Measurements from ENCODE around the gene KRT15.
A peak's percentile ranks its signal among the peaks of the same experiment; 100 is the strongest.

The KRT15 gene

DNA sequence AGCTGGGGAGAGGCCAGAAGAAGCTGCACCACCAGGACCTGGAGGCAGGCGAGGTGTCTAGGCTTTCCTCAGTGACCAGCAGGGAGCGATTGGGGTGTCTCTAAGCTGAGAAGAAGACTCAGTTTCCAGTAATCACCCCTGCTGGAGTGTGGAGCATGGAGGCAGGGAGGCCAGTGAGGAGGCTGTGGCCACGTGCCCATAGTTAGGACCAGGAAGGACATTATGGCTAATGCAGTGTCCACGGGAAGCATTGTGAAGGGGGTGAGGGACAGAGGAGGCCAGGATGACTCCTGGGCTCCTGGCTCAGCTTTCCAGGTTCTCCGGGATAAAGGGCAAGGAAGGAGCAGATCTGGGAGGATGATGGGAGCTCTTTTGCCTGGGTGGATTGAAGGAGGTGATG, 19.0 kb downstream of the KRT15 start:
- DNase-seq (ENCODE audit: low read depth): no peak
- TF ChIP-seq, protein P1, sequence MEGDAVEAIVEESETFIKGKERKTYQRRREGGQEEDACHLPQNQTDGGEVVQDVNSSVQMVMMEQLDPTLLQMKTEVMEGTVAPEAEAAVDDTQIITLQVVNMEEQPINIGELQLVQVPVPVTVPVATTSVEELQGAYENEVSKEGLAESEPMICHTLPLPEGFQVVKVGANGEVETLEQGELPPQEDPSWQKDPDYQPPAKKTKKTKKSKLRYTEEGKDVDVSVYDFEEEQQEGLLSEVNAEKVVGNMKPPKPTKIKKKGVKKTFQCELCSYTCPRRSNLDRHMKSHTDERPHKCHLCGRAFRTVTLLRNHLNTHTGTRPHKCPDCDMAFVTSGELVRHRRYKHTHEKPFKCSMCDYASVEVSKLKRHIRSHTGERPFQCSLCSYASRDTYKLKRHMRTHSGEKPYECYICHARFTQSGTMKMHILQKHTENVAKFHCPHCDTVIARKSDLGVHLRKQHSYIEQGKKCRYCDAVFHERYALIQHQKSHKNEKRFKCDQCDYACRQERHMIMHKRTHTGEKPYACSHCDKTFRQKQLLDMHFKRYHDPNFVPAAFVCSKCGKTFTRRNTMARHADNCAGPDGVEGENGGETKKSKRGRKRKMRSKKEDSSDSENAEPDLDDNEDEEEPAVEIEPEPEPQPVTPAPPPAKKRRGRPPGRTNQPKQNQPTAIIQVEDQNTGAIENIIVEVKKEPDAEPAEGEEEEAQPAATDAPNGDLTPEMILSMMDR (conservative IDR thresholded peaks at IDR 0.05; ENCODE audit: control insufficient read depth, insufficient read depth, low read depth, low read length): no peak
- H3K4me3 ChIP-seq (ENCODE audit: control insufficient read depth, low read depth, low read length): no peak overlapping the region

DNA sequence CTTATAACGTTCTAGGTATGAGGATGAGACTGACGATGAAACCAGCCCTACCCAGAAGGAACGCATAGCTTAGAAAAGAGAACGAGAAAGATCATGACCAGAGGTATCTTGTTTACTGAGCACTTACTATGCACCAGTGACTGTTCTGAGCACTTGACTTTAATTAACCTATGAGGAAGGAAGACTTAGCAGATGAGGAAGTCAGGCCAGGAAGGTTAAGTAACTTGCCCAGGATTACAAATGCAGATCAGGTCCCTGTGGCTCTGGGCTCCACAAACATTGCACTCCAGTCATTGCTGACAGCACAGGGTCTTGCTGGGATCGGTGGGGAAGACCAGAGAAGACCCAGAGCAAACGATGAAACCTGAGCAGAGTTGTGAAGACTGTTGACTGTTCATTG, 20.4 kb downstream of the KRT15 start:
- TF ChIP-seq, protein P1 (conservative IDR thresholded peaks at IDR 0.05; ENCODE audit: control insufficient read depth, insufficient read depth, low read depth, low read length): no peak
- no peak overlapping the region for H3K4me3 ChIP-seq (ENCODE audit: control insufficient read depth, low read depth, low read length)
- DNase-seq (ENCODE audit: low read depth): peak; percentile 3

DNA sequence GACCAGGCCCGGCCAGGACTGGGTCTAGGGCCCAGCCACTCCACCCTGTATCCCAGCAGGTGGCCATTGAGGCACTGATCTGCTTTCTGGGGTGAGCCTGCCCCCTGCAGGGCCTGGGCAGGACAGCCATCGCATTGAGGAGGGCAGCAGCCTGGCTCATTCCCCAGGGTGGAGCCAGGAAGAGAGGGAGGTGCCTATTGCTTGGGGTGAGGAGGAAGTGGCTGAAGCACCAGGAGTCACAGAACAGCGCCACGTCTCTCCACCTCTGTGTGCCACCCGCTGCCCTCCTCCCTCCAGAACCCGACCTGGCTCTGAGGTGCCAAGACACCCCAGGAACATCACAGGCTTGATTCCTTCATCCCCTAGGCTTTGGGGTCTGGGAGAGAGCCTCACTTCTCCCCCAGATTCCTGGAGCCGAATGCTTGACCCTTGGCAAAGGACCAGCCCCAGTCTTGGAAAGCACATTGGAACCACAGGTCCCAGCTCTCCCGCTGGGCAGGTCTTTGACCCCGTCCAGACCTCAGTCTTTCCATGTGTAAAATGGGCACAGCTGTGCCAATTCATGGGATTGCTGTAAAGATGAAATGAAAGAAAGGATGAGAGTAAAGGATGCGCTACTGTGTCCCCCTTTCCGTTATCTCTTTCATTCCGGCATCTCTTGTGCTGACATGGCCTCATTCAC, 21.7 kb downstream of the KRT15 start:
- DNase-seq (ENCODE audit: low read depth): peak; percentile 80
- H3K4me3 ChIP-seq (ENCODE audit: control insufficient read depth, low read depth, low read length): no peak overlapping the region
- TF ChIP-seq, protein P1 (conservative IDR thresholded peaks at IDR 0.05; ENCODE audit: control insufficient read depth, insufficient read depth, low read depth, low read length): peak; percentile 84

DNA sequence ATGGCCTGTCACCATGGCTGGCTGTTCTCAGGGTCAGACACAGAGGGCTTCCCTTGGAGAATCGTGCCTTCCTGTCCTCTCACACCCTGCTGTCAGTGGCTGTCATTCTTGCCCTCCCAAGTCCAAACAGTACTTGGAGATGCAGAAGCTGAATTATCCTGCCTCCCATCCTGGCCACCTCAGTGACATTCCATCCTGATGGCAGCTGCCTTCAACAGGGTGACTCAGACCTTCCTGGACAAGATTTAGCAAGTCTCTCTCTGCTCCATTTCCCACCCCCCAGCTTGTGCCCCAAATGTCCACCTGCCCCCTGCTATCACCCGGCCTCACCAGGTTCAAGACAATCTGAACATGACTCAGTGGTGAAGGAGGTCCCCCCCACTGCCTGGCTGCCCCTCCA, 24.2 kb downstream of the KRT15 start:
- DNase-seq (ENCODE audit: low read depth): peak; percentile 17
- H3K4me3 ChIP-seq (ENCODE audit: control insufficient read depth, low read depth, low read length): no peak overlapping the region

DNA sequence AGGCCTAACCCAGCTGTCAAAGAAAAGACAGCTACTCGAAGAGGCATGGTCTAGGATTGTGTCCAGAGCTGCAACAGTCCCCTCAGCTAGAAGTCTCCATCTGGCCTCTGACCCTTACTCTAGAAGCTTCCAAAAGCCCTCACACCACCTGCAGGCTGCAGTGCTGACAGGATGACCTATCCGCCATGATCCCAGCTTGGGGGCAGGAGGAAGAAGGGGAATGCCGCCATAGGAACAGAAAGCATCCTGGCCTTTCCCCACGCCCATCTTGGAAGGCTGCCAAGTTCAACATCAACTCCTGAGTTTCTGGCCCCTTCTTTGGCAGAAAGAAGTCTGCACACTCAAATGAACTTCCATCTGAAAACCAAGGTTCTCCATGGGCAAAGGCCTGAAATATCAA, 25.9 kb downstream of the KRT15 start:
- no peak overlapping the region for H3K4me3 ChIP-seq (ENCODE audit: control insufficient read depth, low read depth, low read length)
- peak; percentile 35 for DNase-seq (ENCODE audit: low read depth)
- TF ChIP-seq, protein P1 (conservative IDR thresholded peaks at IDR 0.05; ENCODE audit: control insufficient read depth, insufficient read depth, low read depth, low read length): no peak

More for the DNA sequence above, 24.2 kb downstream of the KRT15 start:
- TF ChIP-seq, protein P1 (conservative IDR thresholded peaks at IDR 0.05; ENCODE audit: control insufficient read depth, insufficient read depth, low read depth, low read length): no peak

DNA sequence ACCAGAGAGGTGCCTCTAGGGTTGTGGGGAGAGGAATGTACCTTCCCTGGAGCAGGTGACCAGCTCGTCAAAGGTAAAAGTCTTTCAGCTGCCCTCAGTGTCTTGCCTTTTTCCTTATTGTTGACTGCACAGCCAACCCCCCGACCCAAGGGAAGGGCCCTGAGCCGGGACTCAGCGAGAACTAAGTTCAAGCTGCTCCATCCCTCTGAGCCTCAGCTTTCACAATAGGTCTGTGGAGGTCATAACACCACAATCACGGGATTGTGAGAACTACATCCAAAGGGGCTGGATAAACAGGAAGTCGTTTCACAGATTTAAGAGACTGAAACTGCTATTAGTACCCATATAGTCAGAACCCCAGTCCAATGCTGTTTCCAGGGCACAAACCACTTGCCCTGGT, 26.3 kb downstream of the KRT15 start:
- TF ChIP-seq, protein P1 (conservative IDR thresholded peaks at IDR 0.05; ENCODE audit: control insufficient read depth, insufficient read depth, low read depth, low read length): no peak
- DNase-seq (ENCODE audit: low read depth): peak; percentile 60
- H3K4me3 ChIP-seq (ENCODE audit: control insufficient read depth, low read depth, low read length): no peak overlapping the region

Data from fibroblast of mammary gland (primary cell).